GM18505 (cell line): Measurements from ENCODE around the gene H1-8.

Experiments
- ATAC-seq: cut with Tn5 transposase; IDR thresholded peaks from one replicate; pipeline ENCODE4 v1.9.1; 2021; ENCODE audit not compliant: unreplicated experiment
- POLR2A ChIP-seq: IDR thresholded peaks from 4 replicates; pipeline ENCODE4 v1.6.1; 2011; ENCODE audit warnings: borderline replicate concordance; ENCODE audit not compliant: insufficient read depth, insufficient read length; ENCODE audit errors: extremely low read depth

The H1-8 gene

GRCh38 chr3:129519896-129520715 is 22.9 kb upstream of the H1-8 start:
- no peak for ATAC-seq
- no peak for TF ChIP-seq POLR2A

- ATAC-seq, result no peak
- TF ChIP-seq POLR2A, result no peak
Observed at GRCh38 chr3:129520960-129521359, 22.0 kb upstream of the H1-8 start.

- TF ChIP-seq POLR2A, result no peak
- no peak for ATAC-seq
Observed at GRCh38 chr3:129521611-129522010, 21.4 kb upstream of the H1-8 start.

- no peak for ATAC-seq
- TF ChIP-seq POLR2A, result no peak
Observed at GRCh38 chr3:129522953-129523352, 20.0 kb upstream of the H1-8 start.

- no peak for TF ChIP-seq POLR2A
- ATAC-seq, result no peak
Observed at GRCh38 chr3:129524081-129524480, 18.9 kb upstream of the H1-8 start.

GRCh38 chr3:129525341-129525968 is 17.5 kb upstream of the H1-8 start:
- ATAC-seq, result no peak

GRCh38 chr3:129526121-129526900 is 16.7 kb upstream of the H1-8 start:
- ATAC-seq, result peak; percentile 88
- no peak for TF ChIP-seq POLR2A

More at GRCh38 chr3:129525341-129525968, 17.5 kb upstream of the H1-8 start:
- TF ChIP-seq POLR2A, result no peak

GRCh38 chr3:129527262-129527661 is 15.7 kb upstream of the H1-8 start:
- no peak for ATAC-seq

GRCh38 chr3:129528589-129529100 is 14.3 kb upstream of the H1-8 start, which contains the start of gene RHO:
RHO (plus strand) TSS chr3:129528639; CDS start chr3:129528734, 95 bp downstream.
- no peak for ATAC-seq
- TF ChIP-seq POLR2A, result no peak

More at GRCh38 chr3:129527262-129527661, 15.7 kb upstream of the H1-8 start:
- TF ChIP-seq POLR2A, result no peak

- no peak for TF ChIP-seq POLR2A
- ATAC-seq, result no peak
Observed at GRCh38 chr3:129529436-129530210, 13.4 kb upstream of the H1-8 start.

GRCh38 chr3:129530251-129530791 is 12.7 kb upstream of the H1-8 start:
- no peak for ATAC-seq
- TF ChIP-seq POLR2A, result no peak

GRCh38 chr3:129530821-129531220 is 12.2 kb upstream of the H1-8 start:
- ATAC-seq, result no peak
- TF ChIP-seq POLR2A, result no peak
